Trophoblast cell (in vitro differentiated cells and primary cell): ENCODE measurements around the gene TMEM30A.

Experiments
- DNase-seq, 2 donors: peaks; one replicate each; pipeline ENCODE4 v3.0.0-alpha.2; 2016
- H2AFZ ChIP-seq: 2 replicates; pipeline ENCODE4 v1.6.1; 2013; ENCODE audit warnings: low read length, moderate library complexity, mild to moderate bottlenecking; ENCODE audit not compliant: insufficient read depth, poor library complexity
- H2AK5ac ChIP-seq: 2 replicates; pipeline ENCODE4 v1.6.1; 2013; ENCODE audit warnings: mild to moderate bottlenecking, low read length
- H2BK120ac ChIP-seq: 2 replicates; pipeline ENCODE4 v1.6.1; 2013; ENCODE audit warnings: low read length, mild to moderate bottlenecking, moderate library complexity; ENCODE audit not compliant: insufficient read depth, poor library complexity
- H2BK12ac ChIP-seq: 2 replicates; pipeline ENCODE4 v1.6.1; 2013; ENCODE audit warnings: mild to moderate bottlenecking, low read length, moderate library complexity
- H2BK5ac ChIP-seq: 2 replicates; pipeline ENCODE4 v1.6.1; 2013; ENCODE audit warnings: low read length, low read depth, moderate library complexity, mild to moderate bottlenecking; ENCODE audit not compliant: poor library complexity
- H3K14ac ChIP-seq: 2 replicates; pipeline ENCODE4 v1.6.1; 2013; ENCODE audit warnings: mild to moderate bottlenecking, low read length
- H3K18ac ChIP-seq: 2 replicates; pipeline ENCODE4 v1.6.1; 2013; ENCODE audit warnings: mild to moderate bottlenecking, low read length
- H3K23ac ChIP-seq: 2 replicates; pipeline ENCODE4 v1.6.1; 2013; ENCODE audit warnings: low read length
- H3K27ac ChIP-seq: 2 replicates; pipeline ENCODE4 v1.5.1; 2013; ENCODE audit warnings: low read depth, mild to moderate bottlenecking, inconsistent platforms, low read length, moderate library complexity
- H3K27me3 ChIP-seq: 2 replicates; pipeline ENCODE4 v1.6.1; 2013; ENCODE audit warnings: inconsistent platforms, mild to moderate bottlenecking, low read length, moderate library complexity; ENCODE audit not compliant: insufficient read depth
- H3K36me3 ChIP-seq, 2 experiments: 1 replicate in 1 of 2; 2 replicates in 1 of 2; pipeline ENCODE4 v1.6.1; 2013; ENCODE audit warnings: low read length in 2 of 2, mild to moderate bottlenecking in 2 of 2, moderate library complexity in 1 of 2; ENCODE audit not compliant: insufficient read depth in 2 of 2, control insufficient read depth in 1 of 2
- H3K4ac ChIP-seq: 2 replicates; pipeline ENCODE4 v1.6.1; 2013; ENCODE audit warnings: low read depth, mild to moderate bottlenecking, low read length, moderate library complexity
- H3K4me1 ChIP-seq, 2 experiments: 1 replicate in 1 of 2; 2 replicates in 1 of 2; pipeline ENCODE4 v1.6.1; 2013; ENCODE audit warnings: low read length in 2 of 2, mild to moderate bottlenecking in 2 of 2, moderate library complexity in 1 of 2; ENCODE audit not compliant: insufficient read depth in 2 of 2, control insufficient read depth in 1 of 2
- H3K4me2 ChIP-seq: 2 replicates; pipeline ENCODE4 v1.6.1; 2013; ENCODE audit warnings: inconsistent platforms, mild to moderate bottlenecking, low read length, moderate library complexity
- H3K4me3 ChIP-seq: 2 replicates; pipeline ENCODE4 v1.5.1; 2013; ENCODE audit warnings: mild to moderate bottlenecking, low read depth, low read length, inconsistent platforms
- H3K79me1 ChIP-seq: one replicate; pipeline ENCODE4 v1.6.1; 2013; ENCODE audit warnings: low read length
- H3K79me2 ChIP-seq: 2 replicates; pipeline ENCODE4 v1.6.1; 2013; ENCODE audit warnings: low read length, mild to moderate bottlenecking; ENCODE audit not compliant: control insufficient read depth, insufficient read depth, poor library complexity
- H3K9ac ChIP-seq: 2 replicates; pipeline ENCODE4 v1.6.1; 2013; ENCODE audit warnings: mild to moderate bottlenecking, low read length
- H3K9me3 ChIP-seq: 2 replicates; pipeline ENCODE4 v1.6.1; 2013; ENCODE audit warnings: low read depth, mild to moderate bottlenecking, control low read depth, inconsistent platforms, low read length; ENCODE audit not compliant: insufficient read depth
- H4K12ac ChIP-seq: 2 replicates; pipeline ENCODE4 v1.6.1; 2013; ENCODE audit warnings: low read depth, mild to moderate bottlenecking, low read length, moderate library complexity
- H4K8ac ChIP-seq: 2 replicates; pipeline ENCODE4 v1.6.1; 2013; ENCODE audit warnings: low read depth, mild to moderate bottlenecking, low read length, moderate library complexity
- H4K91ac ChIP-seq: one replicate; pipeline ENCODE4 v1.6.1; 2013; ENCODE audit warnings: low read depth, mild to moderate bottlenecking, low read length, moderate library complexity
- WGBS: extraction: QIAGEN DNeasy Blood & Tissue Kit; methylation state at CpG from one replicate; pipeline ENCODE4 v1.1.7; 2013; ENCODE audit warnings: missing lambda C conversion rate; ENCODE audit not compliant: insufficient read length, insufficient coverage; ENCODE audit errors: extremely low coverage; 5-methylcytosine and 5-hydroxymethylcytosine counted together

Gene TMEM30A

GRCh38 chr6:75249837-75250236, 34.8 kb downstream of the TMEM30A start:
- Histone ChIP-seq H3K36me3 (no peaks in the 10 kb centered on the region), H3K4me3 (no peak overlapping the region)
- DNase-seq = no peak

DNA sequence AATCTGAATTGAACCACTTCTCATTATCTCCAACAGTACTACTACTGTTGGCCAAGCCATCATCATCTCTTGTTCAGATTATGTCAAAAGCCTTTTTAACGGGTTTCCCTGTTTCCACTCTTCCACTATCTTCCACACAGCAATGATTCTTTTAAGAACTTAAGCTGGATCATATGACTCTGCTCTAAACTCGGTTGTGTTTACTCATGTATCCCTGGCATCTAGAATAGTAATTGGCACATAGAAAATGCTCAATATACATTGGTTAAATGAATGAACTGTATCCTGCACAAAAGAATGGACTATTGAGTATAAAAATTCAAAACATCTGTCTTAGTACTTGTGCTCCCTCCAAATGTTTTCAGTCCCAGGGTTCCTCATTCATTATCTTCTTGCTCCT, 38.2 kb downstream of the TMEM30A start:
- no peak overlapping the region for H4K91ac ChIP-seq
- H3K27me3 ChIP-seq = no peaks in the 10 kb centered on the region

More at GRCh38 chr6:75249837-75250236, 34.8 kb downstream of the TMEM30A start:
- Histone ChIP-seq H3K4me2 (no peak overlapping the region), H2AFZ (no peak overlapping the region), H2BK120ac (no peak overlapping the region), H3K9me3 (no peaks in the 10 kb centered on the region), H3K18ac (no peak overlapping the region), H2BK12ac (no peak overlapping the region), H3K23ac (no peak overlapping the region), H3K9ac (no peak overlapping the region), H3K27me3 (no peaks in the 10 kb centered on the region), H2BK5ac (no peak overlapping the region), H4K8ac (no peak overlapping the region), H2AK5ac (no peak overlapping the region), H4K12ac (no peak overlapping the region), H3K27ac (no peak overlapping the region), H3K79me1 (no peaks in the 10 kb centered on the region), H3K4ac (no peak overlapping the region), H3K4me1 (no peaks in the 10 kb centered on the region), H3K79me2 (no peaks in the 10 kb centered on the region), H4K91ac (no peak overlapping the region), H3K14ac (no peak overlapping the region)

DNA sequence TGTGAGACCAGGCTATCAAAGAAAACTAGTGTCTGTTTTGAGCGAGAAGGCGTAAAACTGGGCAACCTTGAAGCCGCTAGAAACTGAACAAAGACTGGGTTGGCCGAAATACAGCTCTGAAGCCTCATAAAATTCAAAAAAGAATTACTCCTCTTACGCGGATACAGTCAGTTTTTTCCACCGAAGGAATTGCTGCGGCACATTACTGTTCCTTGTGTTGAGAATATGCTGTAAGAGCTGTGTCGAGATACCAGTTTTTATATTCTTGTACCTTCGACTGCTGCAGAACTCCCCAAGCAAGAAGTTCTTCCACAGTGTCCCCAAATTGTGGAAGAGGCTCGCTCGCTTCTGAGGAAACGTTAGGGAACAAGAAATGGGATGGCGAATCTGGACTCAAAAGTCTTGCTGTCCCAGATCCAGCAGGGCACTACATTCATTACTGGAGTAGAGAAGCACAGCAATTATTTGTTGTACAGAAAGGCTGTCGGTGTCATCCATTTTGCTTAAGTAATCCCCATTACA, 40.5 kb downstream of the TMEM30A start:
- no peak overlapping the region for H2BK12ac ChIP-seq
- H3K27ac ChIP-seq = peak overlapping the region; percentile 72
- H3K18ac ChIP-seq = no peak overlapping the region
- H3K14ac ChIP-seq = peak overlapping the region; percentile 56
- peak overlapping the region; percentile 56 for H3K4me3 ChIP-seq
- no peak overlapping the region for H2BK120ac ChIP-seq
- H4K8ac ChIP-seq = peak overlapping the region; percentile 81
- peak overlapping the region; percentile 47 for H2AFZ ChIP-seq
- peaks cover 5 to 6% of the 10 kb centered on the region in 2 experiments for H3K36me3 ChIP-seq
- no peak overlapping the region for H2AK5ac ChIP-seq
- no peaks in the 10 kb centered on the region for H3K9me3 ChIP-seq
- H3K27me3 ChIP-seq = no peaks in the 10 kb centered on the region
- H3K79me2 ChIP-seq = peaks cover 2% of the 10 kb centered on the region
- H3K4me1 ChIP-seq = peaks cover 0 to 1% of the 10 kb centered on the region in 2 experiments
- no peak overlapping the region for H3K23ac ChIP-seq
- peak overlapping the region; percentile 19 for H3K4ac ChIP-seq
- H3K9ac ChIP-seq = peak overlapping the region; percentile 90
- H4K12ac ChIP-seq = no peak overlapping the region
- H2BK5ac ChIP-seq = peak overlapping the region; percentile 55
- peaks cover 9% of the 10 kb centered on the region for H3K79me1 ChIP-seq
- DNase-seq = no peak
- WGBS = no CpG with 5 or more reads among the region's 15 CpGs
- no peak overlapping the region for H4K91ac ChIP-seq
- peak overlapping the region; percentile 79 for H3K4me2 ChIP-seq

More for the DNA sequence above, 38.2 kb downstream of the TMEM30A start:
- Histone ChIP-seq H2BK120ac (no peak overlapping the region), H3K4ac (no peak overlapping the region), H3K79me2 (peaks cover 2% of the 10 kb centered on the region), H4K8ac (no peak overlapping the region), H3K14ac (no peak overlapping the region), H2AK5ac (no peak overlapping the region), H3K23ac (no peak overlapping the region), H2BK12ac (no peak overlapping the region), H4K12ac (no peak overlapping the region), H3K9ac (no peak overlapping the region), H3K4me2 (no peak overlapping the region), H3K4me3 (no peak overlapping the region), H2AFZ (no peak overlapping the region), H3K79me1 (peaks cover 9% of the 10 kb centered on the region), H3K18ac (no peak overlapping the region), H3K36me3 (peaks cover 0 to 2% of the 10 kb centered on the region in 2 experiments), H2BK5ac (no peak overlapping the region), H3K4me1 (peaks cover 0 to 1% of the 10 kb centered on the region in 2 experiments), H3K27ac (no peak overlapping the region), H3K9me3 (no peaks in the 10 kb centered on the region)
- WGBS = no CpG with 5 or more reads among the region's 2 CpGs
- no peak for DNase-seq

DNA sequence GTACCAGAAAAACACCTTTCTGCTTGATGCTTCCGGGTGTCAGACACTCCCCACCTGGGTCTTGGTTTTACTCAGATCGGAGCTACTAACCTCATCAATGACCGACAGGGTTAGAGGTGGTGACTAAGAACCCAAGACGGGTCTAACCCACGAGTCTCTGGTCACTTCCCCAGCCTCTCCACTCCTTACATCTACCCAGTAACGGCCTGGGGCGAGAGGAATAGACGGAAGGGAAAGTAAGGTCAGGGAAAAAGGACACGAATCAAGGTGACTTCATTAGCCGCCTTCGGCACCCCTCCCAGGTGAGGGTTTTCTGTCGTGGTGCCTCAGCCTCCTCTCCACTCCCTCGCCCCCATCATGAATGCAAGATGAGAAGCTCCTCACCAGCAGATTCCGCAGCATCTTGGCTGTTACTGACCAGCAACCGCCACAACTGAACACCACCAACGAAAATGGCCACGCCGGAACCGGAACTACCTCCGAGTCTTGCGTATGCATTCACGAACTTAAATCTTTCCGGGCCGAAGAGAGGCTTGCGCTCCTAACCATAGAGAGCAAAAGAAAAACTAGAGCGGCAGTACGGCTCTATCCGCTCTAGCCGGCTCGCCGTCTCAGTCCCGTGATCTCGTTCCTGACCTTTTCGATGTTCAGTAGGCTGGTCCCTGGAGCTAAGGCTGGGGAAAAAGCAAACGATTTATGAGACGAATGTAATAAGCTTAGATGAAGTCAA, 41.1 kb downstream of the TMEM30A start, which contains the start of gene COX7A2:
COX7A2 (minus strand) TSS at position 469 of the 730 bp plus-strand sequence; CDS start at position 402, 67 bp downstream.
- Histone ChIP-seq H3K23ac (no peak within 1 kb of the TSS), H3K4me3 (peak within 1 kb of the TSS; percentile 91), H3K4me1 (peaks cover 0 to 1% of the 10 kb centered on the region in 2 experiments), H3K27ac (peak within 1 kb of the TSS; percentile 87), H3K18ac (peak within 1 kb of the TSS; percentile 16), H3K14ac (peak within 1 kb of the TSS; percentile 56), H2AK5ac (peak within 1 kb of the TSS; percentile 11), H3K9me3 (no peaks in the 10 kb centered on the region), H3K79me1 (peaks cover 9% of the 10 kb centered on the region), H4K8ac (peak within 1 kb of the TSS; percentile 81), H2AFZ (peak within 1 kb of the TSS; percentile 47), H3K36me3 (peaks cover 10 to 12% of the 10 kb centered on the region in 2 experiments), H3K27me3 (no peaks in the 10 kb centered on the region), H4K91ac (peak within 1 kb of the TSS; percentile 31), H3K9ac (peak within 1 kb of the TSS; percentile 97), H2BK5ac (peak within 1 kb of the TSS; percentile 70), H3K79me2 (peaks cover 2% of the 10 kb centered on the region), H2BK120ac (no peak within 1 kb of the TSS), H4K12ac (peak within 1 kb of the TSS; percentile 25), H3K4me2 (peak within 1 kb of the TSS; percentile 95), H2BK12ac (peak within 1 kb of the TSS; percentile 5), H3K4ac (peak within 1 kb of the TSS; percentile 19)
- DNase-seq = peak; percentile 99
- WGBS = no CpG with 5 or more reads among the region's 36 CpGs
